GM12878 (cell line): Measurements from ENCODE around the gene CDC42BPA. TPM values are rescaled to one million over a fixed set of nuclear protein-coding genes. Genes with fewer than 3 reads are reported as not detected.

Experiments used
- ATAC-seq: fragments of 200-7000 bp; cut with Tn5 transposase; 3 replicates; pipeline ENCODE4 v1.9.1; 2020; ENCODE audit warnings: mild to moderate bottlenecking, moderate library complexity
- BruUV-seq: library from RNA; stranded (reverse); fragments of 400-500 nt; replicated peaks from 2 replicates; lab custom pipeline; 2021; lab: Mats Ljungman, UMichigan
- CTCF ChIA-PET: fragments of 300-600 bp; sonication (Branson Sonifier 250); formaldehyde crosslinking; extraction: SDS; loops from one replicate; lab custom pipeline; 2021; ENCODE audit warnings: inconsistent platforms; lab: Yijun Ruan, JAX
- POLR2A ChIA-PET: fragments of 350-600 bp; formaldehyde crosslinking; extraction: SDS; loops from one replicate; lab custom pipeline; 2021; ENCODE audit warnings: inconsistent platforms; lab: Charles Lee
- RAD21 ChIA-PET: fragments of 300-600 bp; sonication (Branson Sonifier 250); formaldehyde crosslinking; loops from one replicate; lab custom pipeline; 2023; ENCODE audit warnings: antibody characterized with exemption; ENCODE audit not compliant: unreplicated experiment; lab: Charles Lee
- SMC1A ChIA-PET: fragments of 300-600 bp; sonication (Branson Sonifier 250); formaldehyde crosslinking; loops from one replicate; lab custom pipeline; 2023; ENCODE audit not compliant: unreplicated experiment, uncharacterized antibody; lab: Charles Lee
- DNase-seq: peaks from one replicate; pipeline ENCODE4 v3.0.0-alpha.2; 2011; ENCODE audit warnings: low read depth, low spot score
- FAIRE-seq: peaks from 3 replicates; lab custom pipeline; 2011; peaks lifted over from hg19 to GRCh38; lab: Jason Lieb, UNC
- H2AFZ ChIP-seq: 2 replicates; pipeline ENCODE4 v1.6.0; 2011; ENCODE audit warnings: low read depth, low read length, control low read depth; ENCODE audit not compliant: control insufficient read depth
- H3K27ac ChIP-seq: 2 replicates; pipeline ENCODE4 v1.5.1; 2011; ENCODE audit warnings: control low read depth; ENCODE audit not compliant: control insufficient read depth, insufficient read depth
- H3K27me3 ChIP-seq, 2 experiments: replicated peaks in 1 of 2; 2 replicates each; pipeline versions ENCODE4 v1.6.0 to v1.6.1; 2011; ENCODE audit warnings: low read length in 1 of 2; ENCODE audit not compliant: control insufficient read depth in 2 of 2, insufficient read depth in 2 of 2
- H3K36me3 ChIP-seq, 2 experiments: 2 replicates each; pipeline ENCODE4 v1.5.1; 2011; ENCODE audit warnings: low read length in 1 of 2; ENCODE audit not compliant: control insufficient read depth in 2 of 2, insufficient read depth in 2 of 2
- H3K4me1 ChIP-seq: 2 replicates; pipeline ENCODE4 v1.6.1; 2011; ENCODE audit warnings: mild to moderate bottlenecking, low read length, moderate library complexity, mixed read lengths; ENCODE audit not compliant: control insufficient read depth, insufficient read depth
- H3K4me2 ChIP-seq: 2 replicates; pipeline ENCODE4 v1.6.0; 2011; ENCODE audit warnings: control low read depth; ENCODE audit not compliant: control insufficient read depth, insufficient read depth
- H3K4me3 ChIP-seq: fragments of 200-600 bp; sonication (generic); 2 replicates; pipeline ENCODE4 v1.5.1; 2016
- H3K79me2 ChIP-seq: 2 replicates; pipeline ENCODE4 v1.6.0; 2011; ENCODE audit warnings: low read length; ENCODE audit not compliant: control insufficient read depth, insufficient read depth
- H3K9ac ChIP-seq: 2 replicates; pipeline ENCODE4 v1.8.0; 2011; ENCODE audit warnings: low read length, control low read depth, mixed read lengths; ENCODE audit not compliant: control insufficient read depth, insufficient read depth
- H3K9me3 ChIP-seq: replicated peaks from 3 replicates; pipeline ENCODE4 v1.5.1; 2011; ENCODE audit warnings: mild to moderate bottlenecking, low read length; ENCODE audit not compliant: control insufficient read depth, insufficient read depth
- H4K20me1 ChIP-seq: 2 replicates; pipeline ENCODE4 v1.6.0; 2011; ENCODE audit not compliant: control insufficient read depth, insufficient read depth
- BACH1 ChIP-seq: fragments of 450-650 bp; IDR thresholded peaks from 2 replicates; pipeline ENCODE4 v1.6.1; 2017; ENCODE audit warnings: mild to moderate bottlenecking, borderline replicate concordance
- LARP7 ChIP-seq: fragments of 450-650 bp; IDR thresholded peaks from 2 replicates; pipeline ENCODE4 v1.6.1; 2017; ENCODE audit warnings: mild to moderate bottlenecking
- PML ChIP-seq: IDR thresholded peaks from 2 replicates; pipeline ENCODE4 v1.6.1; 2012; ENCODE audit warnings: low read length, inconsistent platforms
- RAD21 ChIP-seq: IDR thresholded peaks from 2 replicates; pipeline ENCODE4 v1.6.1; 2011; ENCODE audit warnings: mild to moderate bottlenecking, low read depth, low read length, moderate library complexity; ENCODE audit not compliant: insufficient read depth
- RB1 ChIP-seq: fragments of 450-650 bp; formaldehyde crosslinking; IDR thresholded peaks from 2 replicates; pipeline ENCODE4 v1.6.1; 2017; ENCODE audit warnings: mild to moderate bottlenecking, borderline replicate concordance
- SMAD1 ChIP-seq: fragments of 450-650 bp; IDR thresholded peaks from 2 replicates; pipeline ENCODE4 v1.6.1; 2018; ENCODE audit warnings: mild to moderate bottlenecking, low read depth; ENCODE audit not compliant: partially characterized antibody
- SREBF1 ChIP-seq: IDR thresholded peaks from 2 replicates; pipeline ENCODE4 v1.6.1; 2012; ENCODE audit warnings: mild to moderate bottlenecking, low read length
- SREBF2 ChIP-seq: IDR thresholded peaks from 2 replicates; pipeline ENCODE4 v1.6.1; 2012; ENCODE audit warnings: mild to moderate bottlenecking, low read length
- SUZ12 ChIP-seq: fragments of 200-600 bp; sonication (generic); IDR thresholded peaks from one replicate; pipeline ENCODE4 v1.6.1; 2018; ENCODE audit warnings: antibody characterized with exemption, mild to moderate bottlenecking; ENCODE audit not compliant: unreplicated experiment
- TARDBP ChIP-seq: IDR thresholded peaks from 2 replicates; pipeline ENCODE4 v1.6.1; 2016; ENCODE audit warnings: borderline replicate concordance
- WGBS: methylation state at CpG from one replicate; pipeline ENCODE4 v1.1.6; 2016; ENCODE audit warnings: low lambda C conversion rate; ENCODE audit not compliant: insufficient replicate concordance, insufficient coverage; ENCODE audit errors: missing lambda C conversion rate; 5-methylcytosine and 5-hydroxymethylcytosine counted together
- in situ Hi-C: fragments of 300-500 bp; cut with MboI; formaldehyde crosslinking; loops from 9 replicates; pipeline ENCODE4 v1.14.3; 2018; ENCODE audit warnings: mixed read lengths
- intact Hi-C: fragments of 100-400 bp; cut with micrococcal nuclease; formaldehyde crosslinking; loops from one replicate; pipeline ENCODE4 v1.14.2; 2022; ENCODE audit not compliant: unreplicated experiment
- polyA plus RNA-seq, 11 experiments: library from polyadenylated mRNA; depleted of rRNA in 4 of 11; unstranded in 6 of 11; stranded (reverse) in 5 of 11; fragments of >200 nt; fragmentation: Nextera tagmentation in 4 of 11; fragmentation: Illumina TruSeq in 1 of 11; extraction: Ambion mirVana in 4 of 11; extraction: Trizol in 1 of 11; gene quantifications; 1 replicate in 1 of 11; 2 replicates in 10 of 11; pipeline versions ENCODE4 v1.2.1 to v1.2.3, GENCODE V29; 2011 to 2016; ENCODE audit warnings: inconsistent platforms in 2 of 11, missing spikeins in 2 of 11, low read depth in 1 of 11
- total RNA-seq, 4 experiments: library from RNA; depleted of rRNA in 3 of 4; stranded (reverse); fragments of >200 nt in 3 of 4; fragmentation: Illumina TruSeq in 1 of 4; extraction: Trizol in 1 of 4; gene quantifications; 2 replicates each; pipeline versions ENCODE4 v1.2.1 to v1.2.3, GENCODE V29; 2013 to 2021
- TF ChIP-seq, protein P1 (sequence below): fragments of 450-650 bp; IDR thresholded peaks from 2 replicates; pipeline ENCODE4 v1.6.1; 2017; ENCODE audit warnings: mild to moderate bottlenecking, moderate library complexity
- TF ChIP-seq, protein P2 (sequence below): IDR thresholded peaks from 2 replicates; pipeline ENCODE4 v1.6.1; 2011; ENCODE audit warnings: low read depth, mild to moderate bottlenecking, low read length, moderate library complexity, borderline replicate concordance; ENCODE audit errors: extremely low read depth
- TF ChIP-seq, protein P3 (sequence below): IDR thresholded peaks from 2 replicates; pipeline ENCODE4 v1.6.1; 2012; ENCODE audit warnings: low read depth, low read length, improper control_type of control experiment

Gene CDC42BPA
- total and polyA plus RNA-seq, 10 of the 15 experiments (the other 5 are each of a cell fraction or from before 2014, with no cell fraction given) = 0.02 to 0.52 (median 0.10) TPM

DNA sequence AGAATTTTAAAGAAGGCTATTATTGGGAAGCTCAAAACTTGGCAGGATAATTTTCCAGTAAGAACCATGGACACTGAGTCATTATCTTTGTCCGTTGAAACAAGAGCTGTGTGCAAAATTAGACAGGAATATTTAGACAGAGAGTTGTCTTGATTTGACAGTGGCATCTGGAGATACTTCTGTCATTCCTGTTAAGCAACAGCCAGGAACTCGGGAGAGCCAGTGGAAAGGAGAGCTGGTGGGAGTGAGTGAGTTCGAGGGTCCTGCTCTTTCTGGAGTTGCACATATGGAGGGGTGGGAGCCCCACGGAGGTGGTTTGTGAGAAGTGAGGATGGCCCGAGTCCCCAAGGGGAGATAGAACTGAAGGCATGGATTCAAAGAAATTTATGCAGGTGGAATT is 375.1 kb downstream of the CDC42BPA start:
- ChIA-PET SMC1A (interaction anchor here (0.7 kb wide), 1 partner anchor 536 kb away, joined by 3 read pairs; no protein-coding TSS in a partner anchor), RAD21 (no interaction called here), CTCF (no interaction called here), POLR2A (no interaction called here)
- Histone ChIP-seq H3K4me3 (no peak overlapping the region), H3K36me3 (no peaks in the 10 kb centered on the region), H4K20me1 (no peaks in the 10 kb centered on the region), H3K4me2 (no peak overlapping the region), H3K79me2 (no peaks in the 10 kb centered on the region; the same call in none of the 2 replicates), H3K4me1 (peaks cover 5% of the 10 kb centered on the region; the same call in 1 of the 2 replicates), H3K9ac (no peak overlapping the region), H2AFZ (no peak overlapping the region), H3K27ac (no peak overlapping the region), H3K9me3 (no peaks in the 10 kb centered on the region), H3K27me3 (no peaks in the 10 kb centered on the region)
- FAIRE-seq = no peak
- intact Hi-C loops = no loop called here
- no peak for ATAC-seq
- TF ChIP-seq TARDBP = no peak
- TF ChIP-seq SREBF1 = no peak
- no peak for TF ChIP-seq SMAD1
- TF ChIP-seq SUZ12 = no peak
- TF ChIP-seq RB1 = no peak
- no peak for TF ChIP-seq BACH1
- TF ChIP-seq, protein P1, sequence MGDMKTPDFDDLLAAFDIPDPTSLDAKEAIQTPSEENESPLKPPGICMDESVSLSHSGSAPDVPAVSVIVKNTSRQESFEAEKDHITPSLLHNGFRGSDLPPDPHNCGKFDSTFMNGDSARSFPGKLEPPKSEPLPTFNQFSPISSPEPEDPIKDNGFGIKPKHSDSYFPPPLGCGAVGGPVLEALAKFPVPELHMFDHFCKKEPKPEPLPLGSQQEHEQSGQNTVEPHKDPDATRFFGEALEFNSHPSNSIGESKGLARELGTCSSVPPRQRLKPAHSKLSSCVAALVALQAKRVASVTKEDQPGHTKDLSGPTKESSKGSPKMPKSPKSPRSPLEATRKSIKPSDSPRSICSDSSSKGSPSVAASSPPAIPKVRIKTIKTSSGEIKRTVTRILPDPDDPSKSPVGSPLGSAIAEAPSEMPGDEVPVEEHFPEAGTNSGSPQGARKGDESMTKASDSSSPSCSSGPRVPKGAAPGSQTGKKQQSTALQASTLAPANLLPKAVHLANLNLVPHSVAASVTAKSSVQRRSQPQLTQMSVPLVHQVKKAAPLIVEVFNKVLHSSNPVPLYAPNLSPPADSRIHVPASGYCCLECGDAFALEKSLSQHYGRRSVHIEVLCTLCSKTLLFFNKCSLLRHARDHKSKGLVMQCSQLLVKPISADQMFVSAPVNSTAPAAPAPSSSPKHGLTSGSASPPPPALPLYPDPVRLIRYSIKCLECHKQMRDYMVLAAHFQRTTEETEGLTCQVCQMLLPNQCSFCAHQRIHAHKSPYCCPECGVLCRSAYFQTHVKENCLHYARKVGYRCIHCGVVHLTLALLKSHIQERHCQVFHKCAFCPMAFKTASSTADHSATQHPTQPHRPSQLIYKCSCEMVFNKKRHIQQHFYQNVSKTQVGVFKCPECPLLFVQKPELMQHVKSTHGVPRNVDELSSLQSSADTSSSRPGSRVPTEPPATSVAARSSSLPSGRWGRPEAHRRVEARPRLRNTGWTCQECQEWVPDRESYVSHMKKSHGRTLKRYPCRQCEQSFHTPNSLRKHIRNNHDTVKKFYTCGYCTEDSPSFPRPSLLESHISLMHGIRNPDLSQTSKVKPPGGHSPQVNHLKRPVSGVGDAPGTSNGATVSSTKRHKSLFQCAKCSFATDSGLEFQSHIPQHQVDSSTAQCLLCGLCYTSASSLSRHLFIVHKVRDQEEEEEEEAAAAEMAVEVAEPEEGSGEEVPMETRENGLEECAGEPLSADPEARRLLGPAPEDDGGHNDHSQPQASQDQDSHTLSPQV = no peak
- TF ChIP-seq, protein P2, sequence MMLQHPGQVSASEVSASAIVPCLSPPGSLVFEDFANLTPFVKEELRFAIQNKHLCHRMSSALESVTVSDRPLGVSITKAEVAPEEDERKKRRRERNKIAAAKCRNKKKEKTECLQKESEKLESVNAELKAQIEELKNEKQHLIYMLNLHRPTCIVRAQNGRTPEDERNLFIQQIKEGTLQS = no peak
- TF ChIP-seq, protein P3, sequence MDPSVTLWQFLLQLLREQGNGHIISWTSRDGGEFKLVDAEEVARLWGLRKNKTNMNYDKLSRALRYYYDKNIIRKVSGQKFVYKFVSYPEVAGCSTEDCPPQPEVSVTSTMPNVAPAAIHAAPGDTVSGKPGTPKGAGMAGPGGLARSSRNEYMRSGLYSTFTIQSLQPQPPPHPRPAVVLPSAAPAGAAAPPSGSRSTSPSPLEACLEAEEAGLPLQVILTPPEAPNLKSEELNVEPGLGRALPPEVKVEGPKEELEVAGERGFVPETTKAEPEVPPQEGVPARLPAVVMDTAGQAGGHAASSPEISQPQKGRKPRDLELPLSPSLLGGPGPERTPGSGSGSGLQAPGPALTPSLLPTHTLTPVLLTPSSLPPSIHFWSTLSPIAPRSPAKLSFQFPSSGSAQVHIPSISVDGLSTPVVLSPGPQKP = no peak
- TF ChIP-seq PML = no peak
- no peak for TF ChIP-seq RAD21
- TF ChIP-seq LARP7 = no peak
- TF ChIP-seq SREBF2 = no peak
- in situ Hi-C loops = no loop called here
- WGBS = 55% methylated on average over 5 of the region's 5 CpGs
- no TSS peak for BruUV-seq
- DNase-seq = no peak
